SK-N-SH treated with all-trans-retinoic acid at 6 μM for 48 hours (cell line): ENCODE measurements around the gene KTI12.
"Not testable (repeated sequence)": the region's sequence is repeated elsewhere in the genome, so short reads cannot be mapped to it uniquely, and the experiment has no call there.

Source experiments
- ATAC-seq: fragments of 200-7000 bp; cut with Tn5 transposase; 3 replicates; pipeline ENCODE4 v1.9.1; 2020; ENCODE audit warnings: mild to moderate bottlenecking, moderate library complexity
- ARNTL ChIP-seq: fragments of 450-650 bp; formaldehyde crosslinking; IDR thresholded peaks from 2 replicates; pipeline ENCODE4 v1.5.0; 2020; ENCODE audit warnings: low read depth, mild to moderate bottlenecking, moderate library complexity, borderline replicate concordance
- BACH2 ChIP-seq: fragments of 250-450 bp; sonication (Bioruptor Pico); IDR thresholded peaks from 2 replicates; pipeline ENCODE4 v1.9.0; 2021; ENCODE audit warnings: mild to moderate bottlenecking, borderline replicate concordance
- CSDC2 ChIP-seq: fragments of 250-450 bp; sonication (Bioruptor Pico); IDR thresholded peaks from 2 replicates; pipeline ENCODE4 v1.5.0; 2020; ENCODE audit warnings: mild to moderate bottlenecking, moderate library complexity
- CSRNP3 ChIP-seq: fragments of 250-450 bp; sonication (Bioruptor Pico); IDR thresholded peaks from 2 replicates; pipeline ENCODE4 v1.5.1; 2021; ENCODE audit warnings: mild to moderate bottlenecking, moderate library complexity
- ESRRG ChIP-seq: fragments of 250-450 bp; sonication (Bioruptor Pico); IDR thresholded peaks from 2 replicates; pipeline ENCODE4 v1.6.1; 2021; ENCODE audit warnings: mild to moderate bottlenecking
- GLIS3 ChIP-seq: fragments of 250-450 bp; sonication (Bioruptor Pico); IDR thresholded peaks from 2 replicates; pipeline ENCODE4 v1.5.0; 2020; ENCODE audit warnings: mild to moderate bottlenecking, moderate library complexity
- OSR1 ChIP-seq: fragments of 250-450 bp; sonication (Bioruptor Pico); IDR thresholded peaks from 2 replicates; pipeline ENCODE4 v1.8.0; 2022; ENCODE audit warnings: moderate library complexity, mild to moderate bottlenecking, inconsistent platforms
- PATZ1 ChIP-seq: fragments of 250-450 bp; sonication (Bioruptor Pico); IDR thresholded peaks from 2 replicates; pipeline ENCODE4 v1.8.0; 2020; ENCODE audit warnings: mild to moderate bottlenecking, moderate library complexity, borderline replicate concordance
- PPARA ChIP-seq: fragments of 250-450 bp; sonication (Bioruptor Pico); IDR thresholded peaks from 2 replicates; pipeline ENCODE4 v1.5.0; 2020; ENCODE audit warnings: mild to moderate bottlenecking, borderline replicate concordance
- RARB ChIP-seq: fragments of 250-450 bp; sonication (Bioruptor Pico); IDR thresholded peaks from 2 replicates; pipeline ENCODE4 v1.8.0; 2021; ENCODE audit warnings: mild to moderate bottlenecking, moderate library complexity
- SNAI2 ChIP-seq: fragments of 250-450 bp; sonication (Bioruptor Pico); IDR thresholded peaks from 2 replicates; pipeline ENCODE4 v1.5.0; 2020; ENCODE audit warnings: mild to moderate bottlenecking, moderate library complexity
- TCF4 ChIP-seq: fragments of 250-450 bp; sonication (Bioruptor Pico); IDR thresholded peaks from 2 replicates; pipeline ENCODE4 v1.8.0; 2021; ENCODE audit warnings: mild to moderate bottlenecking, moderate library complexity, borderline replicate concordance
- TOX ChIP-seq: fragments of 250-450 bp; sonication (Bioruptor Pico); IDR thresholded peaks from 2 replicates; pipeline ENCODE4 v1.8.0; 2021; ENCODE audit warnings: mild to moderate bottlenecking, moderate library complexity, borderline replicate concordance
- TSHZ2 ChIP-seq: fragments of 250-450 bp; sonication (Bioruptor Pico); IDR thresholded peaks from 2 replicates; pipeline ENCODE4 v1.5.0; 2020; ENCODE audit warnings: mild to moderate bottlenecking, moderate library complexity
- ZC3H10 ChIP-seq: fragments of 250-450 bp; sonication (Bioruptor Pico); IDR thresholded peaks from 2 replicates; pipeline ENCODE4 v1.5.1; 2021; ENCODE audit warnings: mild to moderate bottlenecking, moderate library complexity
- ZFP3 ChIP-seq: fragments of 250-450 bp; sonication (Bioruptor Pico); IDR thresholded peaks from 2 replicates; pipeline ENCODE4 v1.5.0; 2020; ENCODE audit warnings: mild to moderate bottlenecking, moderate library complexity
- ZFP30 ChIP-seq: fragments of 450-650 bp; formaldehyde crosslinking; IDR thresholded peaks from 2 replicates; pipeline ENCODE4 v1.5.0; 2022; ENCODE audit warnings: mild to moderate bottlenecking, moderate library complexity
- ZNF565 ChIP-seq: fragments of 450-650 bp; formaldehyde crosslinking; conservative IDR thresholded peaks from 2 replicates; pipeline ENCODE4 v1.5.0; 2020; ENCODE audit warnings: low read depth, mild to moderate bottlenecking, moderate library complexity
- TF ChIP-seq, protein P1 (sequence below): fragments of 250-450 bp; sonication (Bioruptor Pico); IDR thresholded peaks from 2 replicates; pipeline ENCODE4 v1.8.0; 2021; ENCODE audit warnings: low read depth, mild to moderate bottlenecking, moderate library complexity, borderline replicate concordance

KTI12 gene

GRCh38 chr1:52053862-52054261 is 20.3 kb upstream of the KTI12 start:
- TF ChIP-seq SNAI2 (CRISPR knock-in tag): no peak
- no peak for TF ChIP-seq TSHZ2 (CRISPR knock-in tag)
- TF ChIP-seq ZFP30: no peak
- no peak for TF ChIP-seq GLIS3 (CRISPR knock-in tag)
- TF ChIP-seq ESRRG (CRISPR knock-in tag): no peak
- TF ChIP-seq ZNF565 (CRISPR knock-in tag): no peak
- TF ChIP-seq TCF4 (CRISPR knock-in tag): no peak
- TF ChIP-seq ZFP3 (CRISPR knock-in tag): no peak
- TF ChIP-seq RARB (CRISPR knock-in tag): no peak
- no peak for TF ChIP-seq OSR1 (CRISPR knock-in tag)
- no peak for TF ChIP-seq BACH2 (CRISPR knock-in tag)
- no peak for TF ChIP-seq PATZ1 (CRISPR knock-in tag)
- no peak for TF ChIP-seq ARNTL
- no peak for TF ChIP-seq CSRNP3 (CRISPR knock-in tag)
- TF ChIP-seq CSDC2 (CRISPR knock-in tag): no peak
- TF ChIP-seq, all 23 proteins: peak for 0
- no peak for ATAC-seq

DNA sequence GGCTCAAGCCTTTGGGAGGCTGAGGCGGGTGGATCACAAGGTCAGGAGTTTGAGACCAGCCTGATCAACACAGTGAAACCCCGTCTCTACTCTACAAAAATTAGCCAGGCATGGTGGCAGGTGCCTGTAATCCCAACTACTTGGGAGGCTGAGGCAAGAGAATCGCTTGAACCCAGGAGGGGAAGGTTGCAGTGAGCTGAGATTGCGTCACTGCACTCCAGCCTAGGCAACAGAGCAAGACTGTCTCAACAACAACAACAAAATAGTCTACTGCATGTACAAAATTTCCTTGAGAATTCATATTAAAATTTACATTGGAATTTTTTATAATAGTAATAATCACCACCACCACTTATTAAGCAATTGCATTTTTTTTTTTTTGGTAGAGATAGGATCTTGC is 15.7 kb upstream of the KTI12 start:
- ATAC-seq: not testable (repeated sequence)

- not testable (repeated sequence) for ATAC-seq
Measured at GRCh38 chr1:52045666-52046195, 12.1 kb upstream of the KTI12 start.

DNA sequence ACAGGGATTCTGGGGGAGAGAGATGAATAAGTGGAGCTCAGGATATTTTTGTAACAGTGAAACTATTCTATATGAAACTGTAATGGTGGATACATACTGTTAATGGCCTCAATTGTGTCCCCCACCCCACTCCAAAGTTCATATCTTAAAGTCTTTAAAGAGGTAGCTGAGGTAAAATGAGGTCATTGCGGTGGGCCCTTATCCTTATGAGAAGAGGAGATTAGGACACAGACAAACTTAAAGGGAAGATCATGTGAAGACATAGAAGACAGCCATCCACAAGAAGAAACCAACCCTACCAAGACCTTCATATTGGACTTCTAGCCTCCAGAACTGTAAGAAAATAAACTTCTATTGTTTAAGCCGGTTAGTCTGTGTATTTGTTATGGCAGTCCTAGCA is 11.6 kb upstream of the KTI12 start:
- TF ChIP-seq SNAI2 (CRISPR knock-in tag) (no peak), CSDC2 (CRISPR knock-in tag) (no peak), ESRRG (CRISPR knock-in tag) (no peak), BACH2 (CRISPR knock-in tag) (no peak), GLIS3 (CRISPR knock-in tag) (no peak), ZC3H10 (CRISPR knock-in tag) (no peak), ZFP3 (CRISPR knock-in tag) (no peak), OSR1 (CRISPR knock-in tag) (no peak), ZFP30 (no peak), RARB (CRISPR knock-in tag) (no peak), ZNF565 (CRISPR knock-in tag) (no peak)
- TF ChIP-seq, protein P1, sequence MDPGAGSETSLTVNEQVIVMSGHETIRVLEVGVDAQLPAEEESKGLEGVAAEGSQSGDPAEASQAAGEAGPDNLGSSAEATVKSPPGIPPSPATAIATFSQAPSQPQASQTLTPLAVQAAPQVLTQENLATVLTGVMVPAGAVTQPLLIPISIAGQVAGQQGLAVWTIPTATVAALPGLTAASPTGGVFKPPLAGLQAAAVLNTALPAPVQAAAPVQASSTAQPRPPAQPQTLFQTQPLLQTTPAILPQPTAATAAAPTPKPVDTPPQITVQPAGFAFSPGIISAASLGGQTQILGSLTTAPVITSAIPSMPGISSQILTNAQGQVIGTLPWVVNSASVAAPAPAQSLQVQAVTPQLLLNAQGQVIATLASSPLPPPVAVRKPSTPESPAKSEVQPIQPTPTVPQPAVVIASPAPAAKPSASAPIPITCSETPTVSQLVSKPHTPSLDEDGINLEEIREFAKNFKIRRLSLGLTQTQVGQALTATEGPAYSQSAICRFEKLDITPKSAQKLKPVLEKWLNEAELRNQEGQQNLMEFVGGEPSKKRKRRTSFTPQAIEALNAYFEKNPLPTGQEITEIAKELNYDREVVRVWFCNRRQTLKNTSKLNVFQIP (CRISPR knock-in tag): no peak
- TF ChIP-seq, all 23 proteins: peak for 0
- no peak for ATAC-seq

GRCh38 chr1:52041551-52042185 is 8.1 kb upstream of the KTI12 start:
- ATAC-seq: no peak
- TF ChIP-seq ZC3H10 (CRISPR knock-in tag) (no peak), ZFP30 (no peak), RARB (CRISPR knock-in tag) (no peak), ZNF565 (CRISPR knock-in tag) (no peak), ZFP3 (CRISPR knock-in tag) (no peak), CSRNP3 (CRISPR knock-in tag) (no peak), TOX (CRISPR knock-in tag) (no peak), OSR1 (CRISPR knock-in tag) (no peak), PPARA (no peak), BACH2 (CRISPR knock-in tag) (no peak)
- TF ChIP-seq, protein P1 (CRISPR knock-in tag): no peak
